GM21528 (cell line): ENCODE measurements around the gene KRTAP10-7.
"Not testable (repeated sequence)": the region's sequence is repeated elsewhere in the genome, so short reads cannot be mapped to it uniquely, and the experiment has no call there.

Experiments
- ATAC-seq: cut with Tn5 transposase; IDR thresholded peaks from one replicate; pipeline ENCODE4 v1.9.1; 2021; ENCODE audit warnings: mild to moderate bottlenecking, moderate library complexity; ENCODE audit not compliant: unreplicated experiment, low FRiP score

Gene KRTAP10-7

DNA sequence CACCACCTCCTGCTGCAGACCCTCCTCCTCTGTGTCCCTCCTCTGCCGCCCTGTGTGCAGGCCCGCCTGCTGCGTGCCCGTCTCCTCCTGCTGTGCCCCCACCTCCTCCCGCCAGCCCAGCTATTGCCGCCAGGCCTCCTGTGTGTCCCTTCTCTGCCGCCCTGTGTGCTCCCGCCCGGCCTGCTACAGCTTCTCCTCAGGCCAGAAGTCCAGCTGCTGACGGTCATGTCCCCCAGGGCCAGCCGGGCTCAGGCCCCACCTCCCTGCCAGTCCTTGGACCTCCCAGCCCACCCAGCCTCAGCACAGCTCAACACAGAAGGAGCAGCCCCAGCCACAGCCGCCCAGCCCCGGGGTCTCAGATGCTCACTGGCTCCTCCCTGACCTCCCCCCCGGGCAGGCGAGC lies 27.4 kb downstream of the KRTAP10-7 start:
- ATAC-seq: not testable (repeated sequence)

DNA sequence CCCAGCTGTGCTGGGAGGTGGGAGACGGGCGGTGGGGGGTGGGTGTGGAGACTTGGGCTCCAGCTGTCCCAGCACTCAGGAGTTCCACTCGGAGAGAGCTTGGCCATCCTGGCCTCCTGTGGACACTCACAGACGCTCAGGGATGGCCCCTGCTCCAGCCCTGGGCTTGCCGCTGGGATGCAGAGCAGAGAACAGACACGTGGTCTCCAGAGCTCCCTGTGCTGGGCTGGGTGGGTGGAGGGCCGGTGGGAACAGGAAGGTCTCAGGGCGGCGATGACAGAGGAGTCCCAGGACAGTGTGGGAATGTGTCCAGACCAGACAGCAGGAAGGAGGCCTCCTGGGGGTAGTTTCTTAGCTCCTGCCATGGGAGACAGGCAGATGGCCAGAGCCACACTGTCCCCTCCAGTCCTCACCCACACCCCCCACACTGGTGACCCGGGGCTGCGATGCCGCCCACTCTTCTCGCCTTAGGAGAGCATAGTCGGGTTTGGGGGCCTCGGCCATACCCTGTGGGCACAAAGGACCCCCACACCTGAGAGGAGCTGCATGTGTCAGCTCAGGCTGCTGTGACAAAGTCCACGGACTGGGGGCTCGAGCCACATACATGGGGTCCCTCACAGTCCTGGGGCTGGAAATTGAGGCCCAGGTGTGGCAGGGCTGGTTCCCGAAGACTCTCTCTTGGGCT lies 28.5 kb downstream of the KRTAP10-7 start:
- no peak for ATAC-seq

DNA sequence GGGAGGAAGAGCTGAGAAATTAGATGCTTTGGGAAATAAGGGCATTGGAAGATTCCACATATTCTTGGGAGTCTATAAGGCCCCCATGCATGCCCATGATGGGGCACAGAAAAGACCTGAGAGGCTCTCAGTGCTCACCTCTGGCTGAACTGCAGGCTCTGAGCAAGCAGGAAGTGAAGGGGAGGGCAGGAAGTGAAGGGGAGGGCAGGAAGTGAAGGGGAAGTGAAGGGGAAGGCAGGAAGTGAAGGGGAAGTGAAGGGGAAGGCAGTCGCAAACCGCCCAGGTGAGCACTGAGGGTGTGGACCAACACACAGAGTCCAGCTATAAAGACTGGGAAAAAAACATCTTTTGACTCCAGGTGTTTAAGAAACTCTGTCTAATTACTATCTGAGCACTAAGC lies 30.0 kb downstream of the KRTAP10-7 start:
- ATAC-seq: no peak

DNA sequence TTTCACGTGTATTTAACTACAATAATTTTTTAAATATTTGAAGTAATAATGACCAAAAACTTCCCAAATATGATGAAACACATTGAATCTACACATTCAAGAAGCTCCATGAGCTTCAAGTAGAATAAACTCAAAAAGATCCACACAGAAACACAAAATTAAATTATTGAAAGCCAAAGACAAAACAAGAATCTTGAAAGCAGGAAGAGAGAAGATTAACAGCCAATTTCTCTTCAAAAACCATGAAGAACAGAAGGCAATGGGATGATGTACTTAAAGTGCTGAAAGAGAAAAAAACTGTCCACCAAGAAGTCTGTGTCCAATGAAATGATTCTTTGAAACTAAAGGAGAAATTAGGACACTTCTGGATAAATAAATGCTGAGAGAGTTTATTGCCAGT lies 31.7 kb downstream of the KRTAP10-7 start:
- no peak for ATAC-seq

DNA sequence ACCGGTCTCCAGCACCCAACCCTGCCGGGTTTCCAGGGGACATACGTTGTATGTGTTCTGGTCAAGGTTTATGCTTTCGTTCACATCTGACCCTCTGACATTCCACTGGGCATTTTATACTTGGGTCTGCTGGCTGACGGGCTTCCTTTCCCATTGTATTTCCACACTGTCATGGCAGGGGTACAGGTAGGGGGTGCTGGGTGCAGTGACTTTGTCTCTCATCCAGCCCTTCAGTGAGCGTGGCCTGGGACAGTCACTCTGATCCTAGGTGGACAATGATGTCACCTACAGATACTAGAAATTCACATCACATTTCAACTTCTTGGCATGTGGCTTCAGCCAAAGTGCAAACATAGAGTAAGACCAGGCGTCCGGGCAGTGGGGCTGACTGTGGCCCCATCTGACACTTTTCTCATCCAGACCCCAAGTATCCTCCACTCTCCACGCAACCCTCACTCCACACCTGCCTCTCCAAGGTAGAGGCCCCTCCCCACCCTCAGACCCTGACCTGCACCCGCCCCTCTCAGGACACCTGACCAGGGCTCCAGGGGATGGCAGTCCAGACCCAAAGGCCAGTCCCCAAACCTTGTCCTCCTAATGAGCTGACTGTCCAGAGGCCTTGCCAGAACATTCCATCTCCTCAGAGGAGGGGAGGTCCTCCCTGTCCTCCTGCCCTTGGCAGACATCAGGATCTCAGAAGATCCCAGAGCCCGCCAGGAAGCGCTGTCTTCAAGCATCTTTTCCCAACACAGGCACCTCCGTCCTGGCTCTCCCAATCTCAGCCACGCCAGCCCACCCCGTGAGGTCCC lies 36.0 kb downstream of the KRTAP10-7 start:
- no peak for ATAC-seq

DNA sequence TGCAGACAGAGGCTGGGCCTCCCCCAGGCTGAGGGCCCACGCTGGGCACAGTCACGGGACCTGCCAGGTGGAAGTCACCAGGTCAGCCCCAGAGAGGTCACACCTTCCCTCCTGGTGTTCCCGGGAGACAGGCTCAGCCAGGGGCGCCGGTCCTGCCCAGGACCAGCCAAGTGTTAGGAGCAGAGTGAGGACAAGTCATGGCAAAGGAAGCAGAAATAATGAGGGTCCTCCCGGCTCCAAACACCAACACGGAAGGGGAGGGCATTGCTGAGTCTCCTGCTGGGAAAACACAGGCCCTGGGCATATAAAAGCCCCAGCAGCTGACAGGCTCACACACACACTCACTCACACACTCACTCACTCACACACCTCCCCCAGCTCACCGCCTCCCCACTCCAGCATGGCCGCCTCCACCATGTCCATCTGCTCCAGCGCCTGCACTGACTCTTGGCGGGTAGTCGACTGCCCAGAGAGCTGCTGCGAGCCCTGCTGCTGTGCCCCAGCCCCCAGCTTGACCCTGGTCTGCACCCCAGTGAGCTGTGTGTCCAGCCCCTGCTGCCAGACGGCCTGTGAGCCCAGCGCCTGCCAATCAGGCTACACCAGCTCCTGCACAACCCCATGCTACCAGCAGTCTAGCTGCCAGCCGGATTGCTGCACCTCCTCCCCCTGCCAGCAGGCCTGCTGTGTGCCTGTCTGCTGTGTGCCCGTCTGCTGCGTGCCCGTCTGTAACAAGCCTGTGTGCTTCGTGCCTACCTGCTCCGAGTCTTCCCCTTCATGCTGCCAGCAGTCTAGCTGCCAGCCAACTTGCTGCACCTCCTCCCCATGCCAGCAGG lies 36.8 kb downstream of the KRTAP10-7 start, which contains the start of gene KRTAP10-10:
Gene KRTAP10-10, plus strand, starts transcription at position 339 of the 833 bp plus-strand sequence. Its CDS starts 62 bp downstream, at position 401.
- ATAC-seq: no peak

DNA sequence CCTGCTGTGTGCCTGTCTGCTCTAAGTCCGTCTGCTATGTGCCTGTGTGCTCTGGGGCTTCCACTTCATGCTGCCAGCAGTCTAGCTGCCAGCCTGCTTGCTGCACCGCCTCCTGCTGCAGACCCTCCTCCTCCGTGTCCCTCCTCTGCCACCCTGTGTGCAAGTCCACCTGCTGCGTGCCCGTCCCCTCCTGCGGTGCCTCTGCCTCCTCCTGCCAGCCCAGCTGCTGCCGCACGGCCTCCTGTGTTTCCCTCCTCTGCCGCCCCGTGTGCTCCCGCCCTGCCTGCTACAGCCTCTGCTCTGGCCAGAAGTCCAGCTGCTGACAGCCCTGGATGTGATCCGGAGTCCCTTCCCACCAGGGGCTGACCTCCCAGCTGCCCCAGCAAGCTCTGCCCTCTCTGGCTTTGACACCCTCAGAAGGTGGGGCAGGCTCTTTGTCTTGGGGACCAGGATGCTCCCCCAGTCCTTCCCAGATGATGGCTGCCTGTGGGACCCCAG lies 37.5 kb downstream of the KRTAP10-7 start:
- not testable (repeated sequence) for ATAC-seq

DNA sequence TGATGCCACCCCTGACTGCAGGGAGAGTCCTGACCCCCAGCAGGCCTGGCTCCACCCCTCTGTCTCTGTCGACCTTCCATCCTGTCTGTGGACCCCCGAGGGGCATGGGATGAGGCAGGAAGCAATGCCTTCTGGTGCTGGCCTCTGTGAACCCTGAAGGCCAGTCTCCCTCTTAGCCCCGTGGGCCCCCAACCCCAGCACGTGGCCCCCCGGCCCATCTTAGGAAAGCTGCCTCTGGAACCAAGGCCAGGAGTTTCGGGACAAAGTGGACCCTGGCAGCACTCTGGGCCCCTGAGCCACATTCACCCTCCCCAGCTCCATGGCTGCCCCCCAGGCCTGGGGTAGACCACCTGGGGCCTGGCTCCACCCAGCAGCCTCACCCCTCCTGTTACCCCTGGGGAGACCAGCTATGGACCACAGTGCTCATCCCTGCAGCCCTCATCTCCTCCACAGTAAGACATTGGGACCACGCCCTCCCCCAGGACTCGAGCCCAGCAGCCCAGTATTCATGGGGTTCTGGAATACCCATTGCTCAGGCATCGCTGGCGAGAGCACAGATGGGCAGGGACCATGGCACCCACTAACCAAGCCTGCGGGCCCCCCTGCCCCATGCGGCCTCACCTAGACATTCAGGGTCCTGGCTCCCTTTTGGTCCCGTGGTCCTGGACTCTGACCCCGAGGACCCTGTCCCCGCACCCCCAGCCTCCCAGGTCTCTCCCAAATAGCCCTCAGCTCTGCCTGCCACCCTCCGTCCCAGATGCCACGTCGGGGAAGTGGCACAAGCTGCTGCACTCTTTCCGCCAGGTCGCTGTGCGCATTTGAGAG lies 38.3 kb downstream of the KRTAP10-7 start:
- not testable (repeated sequence) for ATAC-seq

DNA sequence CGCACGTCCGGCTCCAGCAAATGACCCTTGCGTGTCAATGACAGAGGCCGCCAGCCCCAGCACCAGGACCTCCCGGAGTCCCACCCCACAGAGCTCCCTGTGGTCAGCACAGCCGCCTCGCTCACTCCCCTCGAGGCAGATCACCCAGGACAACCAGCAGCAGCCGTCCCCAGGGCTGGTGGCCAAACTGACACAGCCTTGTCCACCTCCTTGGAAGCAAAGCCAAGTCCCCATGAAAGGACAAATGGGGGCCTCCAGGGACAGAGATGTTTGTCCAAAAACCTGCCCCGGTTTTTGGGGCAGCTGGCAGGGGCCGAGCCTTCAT lies 38.9 kb downstream of the KRTAP10-7 start:
- no peak for ATAC-seq

DNA sequence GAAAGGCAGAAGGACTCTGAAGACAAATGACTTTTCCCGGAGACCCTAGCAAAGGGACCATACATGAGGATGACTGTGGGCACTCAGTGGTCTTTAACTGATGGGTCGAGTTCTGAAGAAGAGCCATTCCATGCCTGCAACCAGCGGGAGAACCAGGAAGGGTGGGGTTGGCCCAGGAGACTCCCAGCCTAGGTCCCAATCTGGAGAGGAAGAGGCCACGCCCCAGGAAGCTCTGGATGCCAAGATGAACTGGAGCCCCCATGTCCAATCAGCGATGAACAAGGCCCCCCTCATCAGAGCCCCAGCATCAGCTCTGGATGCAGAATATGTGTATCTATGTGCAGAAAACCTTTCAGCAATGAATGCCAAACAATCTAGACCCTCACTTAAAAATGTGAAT lies 40.4 kb downstream of the KRTAP10-7 start:
- no peak for ATAC-seq

DNA sequence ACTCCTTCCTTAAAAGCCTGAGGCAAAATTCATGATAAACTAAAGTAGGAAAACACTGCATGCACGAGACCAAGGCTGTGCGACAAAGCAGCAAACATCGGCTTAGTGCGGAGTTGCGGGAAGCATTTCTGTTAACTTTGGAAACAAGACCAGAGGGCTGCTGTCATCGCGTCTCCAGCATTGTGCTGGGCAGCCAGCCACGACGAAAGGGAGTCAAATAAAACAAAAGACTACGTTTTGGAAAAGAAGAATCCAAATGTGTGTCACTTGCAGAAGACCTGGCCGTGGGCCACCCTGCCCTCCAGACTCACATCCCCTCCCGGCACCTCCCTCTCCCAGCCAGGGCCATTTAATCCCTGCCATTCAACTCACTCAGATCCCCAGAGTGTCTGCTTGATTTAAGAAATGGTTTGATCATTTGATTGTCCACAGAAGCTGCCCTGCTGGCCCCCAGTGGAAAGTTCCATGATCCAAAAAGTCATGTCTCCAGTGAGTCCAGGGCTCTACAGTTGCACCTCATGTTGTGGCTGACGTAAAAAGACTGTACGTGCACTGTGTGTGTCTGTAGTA lies 43.4 kb downstream of the KRTAP10-7 start:
- ATAC-seq: no peak

DNA sequence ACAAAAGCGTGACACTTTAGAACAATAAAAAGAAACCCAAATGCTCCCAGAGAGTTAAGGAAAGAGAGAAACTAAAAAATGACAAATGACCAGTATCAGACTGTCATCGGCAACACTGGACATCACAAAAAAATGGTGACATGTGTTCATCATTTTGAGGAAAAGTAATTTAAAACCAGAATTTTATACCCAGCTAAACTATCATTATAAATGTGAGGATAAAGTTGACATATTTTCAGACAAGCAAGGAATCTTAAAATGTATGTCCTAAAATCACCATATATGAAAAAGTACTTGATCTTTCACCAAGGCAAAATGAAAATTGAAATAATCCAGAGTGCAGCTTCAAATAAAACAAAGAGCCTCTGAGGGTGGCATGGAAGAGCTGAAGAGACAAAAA lies 44.5 kb downstream of the KRTAP10-7 start:
- ATAC-seq: no peak

DNA sequence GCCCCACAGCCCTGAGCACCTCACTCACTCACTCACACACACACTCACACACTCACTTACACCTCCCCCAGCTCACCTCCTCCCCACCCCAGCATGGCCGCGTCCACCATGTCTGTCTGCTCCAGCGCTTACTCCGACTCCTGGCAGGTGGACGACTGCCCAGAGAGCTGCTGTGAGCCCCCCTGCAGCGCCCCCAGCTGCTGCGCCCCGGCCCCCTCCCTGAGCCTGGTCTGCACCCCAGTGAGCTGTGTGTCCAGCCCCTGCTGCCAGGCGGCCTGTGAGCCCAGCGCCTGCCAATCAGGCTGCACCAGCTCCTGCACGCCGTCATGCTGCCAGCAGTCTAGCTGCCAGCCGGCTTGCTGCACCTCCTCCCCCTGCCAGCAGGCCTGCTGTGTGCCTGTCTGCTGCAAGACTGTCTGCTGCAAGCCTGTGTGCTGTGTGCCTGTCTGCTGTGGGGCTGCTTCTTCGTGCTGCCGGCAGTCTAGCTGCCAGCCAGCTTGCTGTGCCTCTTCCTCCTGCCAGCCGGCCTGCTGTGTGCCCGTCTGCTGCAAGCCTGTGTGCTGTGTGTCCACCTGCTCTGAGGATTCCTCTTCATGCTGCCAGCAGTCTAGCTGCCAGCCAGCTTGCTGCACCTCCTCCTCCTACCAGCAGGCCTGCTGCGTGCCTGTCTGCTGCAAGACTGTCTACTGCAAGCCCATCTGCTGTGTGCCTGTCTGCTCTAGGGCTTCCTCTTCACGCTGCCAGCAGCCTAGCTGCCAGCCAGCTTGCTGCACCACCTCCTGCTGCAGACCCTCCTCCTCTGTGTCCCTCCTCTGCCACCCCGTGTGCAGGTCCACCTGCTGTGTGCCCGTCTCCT lies 46.2 kb downstream of the KRTAP10-7 start, which contains the start of gene KRTAP10-11:
Gene KRTAP10-11, plus strand, starts transcription at position 49 of the 856 bp plus-strand sequence. Its CDS starts 45 bp downstream, at position 94.
- ATAC-seq: not testable (repeated sequence)

DNA sequence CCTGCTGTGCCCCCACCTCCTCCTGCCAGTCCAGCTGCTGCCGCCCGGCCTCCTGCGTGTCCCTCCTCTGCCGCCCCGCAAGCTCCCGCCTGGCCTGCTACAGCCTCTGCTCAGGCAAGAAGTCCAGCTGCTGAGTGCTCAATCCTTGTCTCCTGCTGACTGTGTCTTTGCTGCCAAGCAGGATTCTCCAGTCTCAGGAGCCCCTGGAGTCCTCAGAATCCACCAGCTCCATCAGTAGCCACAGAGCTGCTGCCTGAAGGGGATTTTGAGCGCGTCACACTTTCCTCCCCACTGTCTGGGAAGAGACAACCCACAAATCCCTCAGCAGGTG lies 46.8 kb downstream of the KRTAP10-7 start:
- ATAC-seq: no peak

DNA sequence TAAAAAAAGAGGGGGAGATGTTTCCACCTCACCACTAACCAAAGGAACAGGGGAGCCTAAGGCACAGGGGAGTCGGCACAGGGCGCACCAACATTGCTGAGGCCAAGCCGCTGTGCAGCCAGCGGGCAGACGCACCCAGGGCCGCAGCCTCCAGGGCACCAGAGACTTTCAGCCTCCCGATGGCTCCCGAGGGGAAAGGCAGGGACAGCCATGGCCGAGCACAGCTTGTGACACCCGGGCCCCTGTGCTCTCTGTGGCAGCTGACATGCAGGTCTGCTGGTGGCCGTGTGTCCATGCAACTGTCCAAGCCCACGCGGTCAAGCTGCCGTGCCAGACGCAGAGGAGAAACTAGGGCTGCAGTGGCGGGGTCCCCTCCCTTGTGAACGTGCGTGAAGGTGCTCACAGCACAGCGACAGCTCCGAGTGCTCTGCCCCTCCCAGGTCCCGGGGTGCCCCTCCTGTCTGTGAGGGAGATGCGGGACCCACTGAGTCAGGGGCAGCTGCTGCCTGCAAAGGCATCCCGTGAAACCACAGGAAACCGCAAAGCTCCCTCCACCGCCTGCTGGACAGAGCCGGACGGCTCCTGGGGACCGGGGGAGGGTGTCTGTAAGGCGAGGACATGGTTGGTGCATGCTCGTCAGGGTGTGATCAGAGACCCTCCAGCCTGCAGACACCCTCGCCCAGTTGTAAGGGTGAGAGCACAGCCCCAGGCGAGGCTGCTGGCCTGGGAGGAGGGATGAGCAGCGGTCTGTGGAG lies 48.3 kb downstream of the KRTAP10-7 start:
- ATAC-seq: no peak

DNA sequence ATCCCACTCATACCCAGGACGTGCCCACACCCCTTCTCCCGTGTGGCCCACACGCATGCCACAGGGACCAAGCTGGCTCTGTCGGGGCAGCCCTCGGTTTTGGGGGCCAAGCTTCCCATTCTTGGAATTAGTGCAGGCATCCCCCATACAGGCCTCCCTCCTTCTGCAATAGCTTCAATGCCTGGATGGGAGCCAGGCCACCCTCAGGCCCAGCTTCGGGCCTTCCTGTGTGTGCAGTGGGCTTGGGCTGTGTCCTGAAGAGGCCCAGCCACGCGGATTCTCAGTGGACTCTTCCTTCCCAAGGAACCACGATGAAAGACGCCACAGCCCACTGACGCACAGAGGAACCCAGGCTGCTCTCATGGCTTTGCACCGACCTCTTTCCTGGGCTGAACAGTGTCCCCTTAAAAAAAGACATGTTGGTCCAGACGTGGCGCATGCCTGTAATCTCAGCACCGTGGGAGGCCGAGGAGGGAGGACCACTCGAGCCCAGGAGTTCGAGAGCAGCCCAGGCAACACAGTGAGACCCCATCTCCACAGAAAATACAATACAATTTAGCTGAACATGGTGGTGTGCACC lies 49.2 kb downstream of the KRTAP10-7 start:
- no peak for ATAC-seq

DNA sequence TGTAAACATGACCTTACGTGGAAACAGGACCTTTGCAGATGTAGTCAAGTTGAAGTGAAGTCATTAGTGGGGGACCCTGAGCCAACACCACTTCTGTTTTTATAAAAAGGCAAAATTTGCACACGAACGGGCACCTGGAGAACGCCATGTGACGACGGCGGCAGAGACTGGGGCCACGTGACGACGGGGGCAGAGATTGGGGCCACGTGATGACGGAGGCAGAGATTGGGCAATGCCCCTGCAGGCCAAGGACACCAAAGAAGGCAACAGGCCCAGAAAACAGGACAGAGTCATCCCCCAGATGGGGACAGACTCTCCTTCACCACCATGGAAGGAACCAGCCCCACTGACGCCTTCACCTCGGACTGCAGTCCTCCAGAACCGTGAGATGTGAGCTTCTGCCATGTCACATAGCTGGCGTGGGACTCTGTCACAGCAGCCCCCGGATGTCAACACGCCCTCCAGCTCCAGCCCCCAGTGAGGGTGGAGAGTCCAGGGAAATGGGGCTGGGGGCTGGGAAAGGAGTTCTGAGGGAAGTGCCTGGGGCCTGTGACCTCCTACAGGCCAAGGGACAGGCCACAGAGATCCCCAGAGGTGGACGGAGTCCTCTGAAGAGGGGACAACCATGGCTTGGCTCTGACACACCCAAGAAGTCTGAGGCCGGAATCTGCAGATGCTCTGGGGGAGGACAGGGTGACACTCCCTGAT lies 50.0 kb downstream of the KRTAP10-7 start:
- no peak for ATAC-seq
